ENCODE data around the gene SLC37A2.
"Not testable (repeated sequence)": the region's sequence is repeated elsewhere in the genome, so short reads cannot be mapped to it uniquely, and the experiment has no call there.

The SLC37A2 gene

GRCh38 chr11:125090151-125090550 is 27.0 kb downstream of the SLC37A2 start:
- not testable (repeated sequence) for H3K9ac ChIP-seq (ENCODE audit: low read depth, low read length, poor library complexity); H4K8ac ChIP-seq (ENCODE audit: low read depth, low read length); DNase-seq (ENCODE audit: low spot score); H2BK120ac ChIP-seq (ENCODE audit: low read depth, low read length); H3K27me3 ChIP-seq (ENCODE audit: control insufficient read depth in 3 of 3, insufficient read depth in 3 of 3, low read depth in 1 of 3, low read length in 3 of 3); H2AFZ ChIP-seq (ENCODE audit: low read length); H3K23ac ChIP-seq (ENCODE audit: low read depth, low read length, poor library complexity); H2BK5ac ChIP-seq (ENCODE audit: low read length); H3K4ac ChIP-seq (ENCODE audit: low read length); H3K18ac ChIP-seq (ENCODE audit: low read length); H4K91ac ChIP-seq (ENCODE audit: low read depth, low read length, poor library complexity); H3K9me3 ChIP-seq (replicated peaks in 1 of 2; ENCODE audit: control insufficient read depth in 2 of 2, insufficient read depth in 1 of 2, low read depth in 1 of 2, low read length in 2 of 2); H3K14ac ChIP-seq (ENCODE audit: low read length); H2BK12ac ChIP-seq (ENCODE audit: low read length); H2BK15ac ChIP-seq (ENCODE audit: low read length); H3K4me2 ChIP-seq (ENCODE audit: insufficient read depth, low read length, poor library complexity, severe bottlenecking); H2AK5ac ChIP-seq (ENCODE audit: low read depth, low read length); H3K4me3 ChIP-seq (ENCODE audit: low read length in 2 of 2); H3K79me1 ChIP-seq (ENCODE audit: low read depth, low read length); H3K27ac ChIP-seq (replicated peaks; ENCODE audit: low read length)
- no CpG with 5 or more reads among the region's 10 CpGs for WGBS, 2 donors (ENCODE audit: extremely low coverage in 2 of 2, insufficient read length in 2 of 2, insufficient replicate concordance in 1 of 2)
- Histone ChIP-seq H3K36me3 (replicated peaks in 1 of 2; ENCODE audit: control insufficient read depth in 2 of 2, insufficient read depth in 2 of 2, low read length in 2 of 2) (peaks cover 2 to 11% of the 10 kb centered on the region in 2 donors), H3K4me1 (ENCODE audit: control insufficient read depth in 2 of 2, insufficient read depth in 1 of 2, low read depth in 1 of 2, low read length in 2 of 2) (peaks cover 10 to 12% of the 10 kb centered on the region in 2 donors)

- H3K27ac ChIP-seq (replicated peaks; ENCODE audit: low read length) = no peak overlapping the region
Observed at GRCh38 chr11:125090816-125091215, 27.7 kb downstream of the SLC37A2 start.

GRCh38 chr11:125091247-125091876 is 28.3 kb downstream of the SLC37A2 start:
- Histone ChIP-seq H3K14ac (ENCODE audit: low read length) (no peak overlapping the region), H3K23ac (ENCODE audit: low read depth, low read length, poor library complexity) (no peak overlapping the region), H2BK15ac (ENCODE audit: low read length) (no peak overlapping the region), H3K9me3 (replicated peaks in 1 of 2; ENCODE audit: control insufficient read depth in 2 of 2, insufficient read depth in 1 of 2, low read depth in 1 of 2, low read length in 2 of 2) (no peaks in the 10 kb centered on the region), H4K8ac (ENCODE audit: low read depth, low read length) (no peak overlapping the region), H2BK120ac (ENCODE audit: low read depth, low read length) (no peak overlapping the region), H2BK5ac (ENCODE audit: low read length) (no peak overlapping the region), H3K18ac (ENCODE audit: low read length) (no peak overlapping the region), H3K4me3 (ENCODE audit: low read length in 2 of 2) (no peak overlapping the region), H3K27me3 (ENCODE audit: control insufficient read depth in 3 of 3, insufficient read depth in 3 of 3, low read depth in 1 of 3, low read length in 3 of 3) (no peaks in the 10 kb centered on the region), H2BK12ac (ENCODE audit: low read length) (no peak overlapping the region), H3K9ac (ENCODE audit: low read depth, low read length, poor library complexity) (no peak overlapping the region), H3K36me3 (replicated peaks in 1 of 2; ENCODE audit: control insufficient read depth in 2 of 2, insufficient read depth in 2 of 2, low read length in 2 of 2) (peaks cover 0 to 23% of the 10 kb centered on the region in 2 donors), H4K91ac (ENCODE audit: low read depth, low read length, poor library complexity) (no peak overlapping the region), H3K27ac (replicated peaks; ENCODE audit: low read length) (peak overlapping the region; percentile 10), H2AK5ac (ENCODE audit: low read depth, low read length) (no peak overlapping the region), H3K4me2 (ENCODE audit: insufficient read depth, low read length, poor library complexity, severe bottlenecking) (no peak overlapping the region), H3K4me1 (ENCODE audit: control insufficient read depth in 2 of 2, insufficient read depth in 1 of 2, low read depth in 1 of 2, low read length in 2 of 2) (peaks cover 10 to 12% of the 10 kb centered on the region in 2 donors), H2AFZ (ENCODE audit: low read length) (peak overlapping the region; percentile 31), H3K4ac (ENCODE audit: low read length) (no peak overlapping the region), H3K79me1 (ENCODE audit: low read depth, low read length) (no peaks in the 10 kb centered on the region)
- WGBS, 2 donors (ENCODE audit: extremely low coverage in 2 of 2, insufficient read length in 2 of 2, insufficient replicate concordance in 1 of 2) = no CpG with 5 or more reads among the region's 5 CpGs
- peak; percentile 71 for DNase-seq (ENCODE audit: low spot score)

More at GRCh38 chr11:125090816-125091215, 27.7 kb downstream of the SLC37A2 start:
- no peak overlapping the region for H2AK5ac ChIP-seq (ENCODE audit: low read depth, low read length)
- no peak overlapping the region for H3K9ac ChIP-seq (ENCODE audit: low read depth, low read length, poor library complexity)
- no peak overlapping the region for H3K4me2 ChIP-seq (ENCODE audit: insufficient read depth, low read length, poor library complexity, severe bottlenecking)
- H3K4ac ChIP-seq (ENCODE audit: low read length) = no peak overlapping the region
- H4K91ac ChIP-seq (ENCODE audit: low read depth, low read length, poor library complexity) = no peak overlapping the region
- peak overlapping the region in 1 of 2 donors; percentile 12 for H3K4me3 ChIP-seq (ENCODE audit: low read length in 2 of 2)
- no peak overlapping the region for H2BK15ac ChIP-seq (ENCODE audit: low read length)
- no peak overlapping the region for H3K23ac ChIP-seq (ENCODE audit: low read depth, low read length, poor library complexity)
- H3K4me1 ChIP-seq (ENCODE audit: control insufficient read depth in 2 of 2, insufficient read depth in 1 of 2, low read depth in 1 of 2, low read length in 2 of 2) = peaks cover 10 to 12% of the 10 kb centered on the region in 2 donors
- H3K79me1 ChIP-seq (ENCODE audit: low read depth, low read length) = no peaks in the 10 kb centered on the region
- H3K36me3 ChIP-seq (replicated peaks in 1 of 2; ENCODE audit: control insufficient read depth in 2 of 2, insufficient read depth in 2 of 2, low read length in 2 of 2) = peaks cover 0 to 17% of the 10 kb centered on the region in 2 donors
- H2AFZ ChIP-seq (ENCODE audit: low read length) = no peak overlapping the region
- no peak overlapping the region for H3K18ac ChIP-seq (ENCODE audit: low read length)
- H3K14ac ChIP-seq (ENCODE audit: low read length) = no peak overlapping the region
- H3K9me3 ChIP-seq (replicated peaks in 1 of 2; ENCODE audit: control insufficient read depth in 2 of 2, insufficient read depth in 1 of 2, low read depth in 1 of 2, low read length in 2 of 2) = no peaks in the 10 kb centered on the region
- H2BK5ac ChIP-seq (ENCODE audit: low read length) = no peak overlapping the region
- WGBS, 2 donors (ENCODE audit: extremely low coverage in 2 of 2, insufficient read length in 2 of 2, insufficient replicate concordance in 1 of 2) = no CpG with 5 or more reads among the region's 6 CpGs
- no peak overlapping the region for H4K8ac ChIP-seq (ENCODE audit: low read depth, low read length)
- DNase-seq (ENCODE audit: low spot score) = no peak
- H2BK12ac ChIP-seq (ENCODE audit: low read length) = no peak overlapping the region
- no peak overlapping the region for H2BK120ac ChIP-seq (ENCODE audit: low read depth, low read length)
- H3K27me3 ChIP-seq (ENCODE audit: control insufficient read depth in 3 of 3, insufficient read depth in 3 of 3, low read depth in 1 of 3, low read length in 3 of 3) = no peaks in the 10 kb centered on the region

- H3K36me3 ChIP-seq (replicated peaks in 1 of 2; ENCODE audit: control insufficient read depth in 2 of 2, insufficient read depth in 2 of 2, low read length in 2 of 2) = peaks cover 0 to 30% of the 10 kb centered on the region in 2 donors
- H2BK15ac ChIP-seq (ENCODE audit: low read length) = no peak overlapping the region
- H2BK120ac ChIP-seq (ENCODE audit: low read depth, low read length) = no peak overlapping the region
- no CpG with 5 or more reads among the region's 6 CpGs for WGBS, 2 donors (ENCODE audit: extremely low coverage in 2 of 2, insufficient read length in 2 of 2, insufficient replicate concordance in 1 of 2)
- H3K4me1 ChIP-seq (ENCODE audit: control insufficient read depth in 2 of 2, insufficient read depth in 1 of 2, low read depth in 1 of 2, low read length in 2 of 2) = peaks cover 10 to 12% of the 10 kb centered on the region in 2 donors
- H4K91ac ChIP-seq (ENCODE audit: low read depth, low read length, poor library complexity) = no peak overlapping the region
- no peak overlapping the region for H2BK5ac ChIP-seq (ENCODE audit: low read length)
- no peaks in the 10 kb centered on the region for H3K9me3 ChIP-seq (replicated peaks in 1 of 2; ENCODE audit: control insufficient read depth in 2 of 2, insufficient read depth in 1 of 2, low read depth in 1 of 2, low read length in 2 of 2)
- H3K4me2 ChIP-seq (ENCODE audit: insufficient read depth, low read length, poor library complexity, severe bottlenecking) = no peak overlapping the region
- H3K79me1 ChIP-seq (ENCODE audit: low read depth, low read length) = no peaks in the 10 kb centered on the region
- H3K18ac ChIP-seq (ENCODE audit: low read length) = no peak overlapping the region
- H2AK5ac ChIP-seq (ENCODE audit: low read depth, low read length) = no peak overlapping the region
- no peak overlapping the region for H3K4me3 ChIP-seq (ENCODE audit: low read length in 2 of 2)
- H3K4ac ChIP-seq (ENCODE audit: low read length) = no peak overlapping the region
- no peak overlapping the region for H3K27ac ChIP-seq (replicated peaks; ENCODE audit: low read length)
- H4K8ac ChIP-seq (ENCODE audit: low read depth, low read length) = peak overlapping the region; percentile 20
- H2AFZ ChIP-seq (ENCODE audit: low read length) = no peak overlapping the region
- H3K27me3 ChIP-seq (ENCODE audit: control insufficient read depth in 3 of 3, insufficient read depth in 3 of 3, low read depth in 1 of 3, low read length in 3 of 3) = no peaks in the 10 kb centered on the region
- DNase-seq (ENCODE audit: low spot score) = no peak
- H3K14ac ChIP-seq (ENCODE audit: low read length) = no peak overlapping the region
- no peak overlapping the region for H2BK12ac ChIP-seq (ENCODE audit: low read length)
- H3K23ac ChIP-seq (ENCODE audit: low read depth, low read length, poor library complexity) = no peak overlapping the region
- no peak overlapping the region for H3K9ac ChIP-seq (ENCODE audit: low read depth, low read length, poor library complexity)
Observed at GRCh38 chr11:125091877-125092664, 29.0 kb downstream of the SLC37A2 start.
